Fibroblast of lung (primary cell): ENCODE measurements around the gene BABAM2.

Experiments
- CTCF ChIP-seq, 2 donors: IDR thresholded peaks in 1 of 2; conservative IDR thresholded peaks in 1 of 2; 1 replicate in 1 of 2; 2 replicates in 1 of 2; pipeline ENCODE4 v1.5.1; 2011 to 2012; ENCODE audit warnings: low read length in 2 of 2, control low read depth in 1 of 2, inconsistent platforms in 1 of 2, low read depth in 1 of 2, mild to moderate bottlenecking in 1 of 2
- EZH2 ChIP-seq: IDR thresholded peaks from 2 replicates; pipeline ENCODE4 v1.5.1; 2012; ENCODE audit warnings: low read length, control low read depth, mild to moderate bottlenecking; ENCODE audit errors: missing control alignments

DNA sequence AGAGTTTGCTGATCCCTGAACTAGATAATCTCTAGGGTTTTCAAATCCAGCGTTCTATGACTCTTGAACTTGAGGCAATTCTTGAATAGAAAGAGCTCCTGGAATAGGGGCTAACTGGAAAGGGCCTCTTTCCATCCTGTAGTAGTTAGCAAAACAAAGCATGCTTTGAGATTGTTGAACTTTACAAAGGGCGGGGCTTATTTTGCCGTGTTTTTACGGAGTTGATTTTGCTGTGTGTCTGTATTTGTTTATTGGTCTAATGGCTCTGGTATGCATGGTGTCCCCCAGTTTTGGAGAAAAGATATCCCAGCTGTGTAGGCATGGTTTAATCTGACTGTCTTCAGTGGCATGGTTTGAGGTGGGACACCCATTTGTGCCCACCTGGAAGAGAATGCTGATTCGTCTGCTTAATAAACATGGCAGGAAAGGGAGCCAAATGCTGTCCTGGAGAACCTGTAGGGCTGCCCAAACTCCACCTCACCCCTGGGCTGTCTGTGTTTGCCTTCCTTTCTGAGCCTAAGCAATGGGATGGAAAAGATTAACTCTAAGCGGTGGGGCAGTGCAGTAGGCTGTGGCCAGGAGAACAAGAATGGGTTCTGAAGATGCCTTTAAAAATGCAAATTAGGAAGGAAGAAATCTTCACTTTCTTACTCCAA, 428.1 kb downstream of the BABAM2 start:
- TF ChIP-seq CTCF (conservative IDR thresholded peaks at IDR 0.05 in 1 of 2, IDR thresholded peaks at IDR 0.05 in 1 of 2; ENCODE audit: low read depth in 1 of 2, low read length in 2 of 2) (no peak), EZH2 (no peak)
